ENCODE data around the gene KRT35.

Gene KRT35

DNA sequence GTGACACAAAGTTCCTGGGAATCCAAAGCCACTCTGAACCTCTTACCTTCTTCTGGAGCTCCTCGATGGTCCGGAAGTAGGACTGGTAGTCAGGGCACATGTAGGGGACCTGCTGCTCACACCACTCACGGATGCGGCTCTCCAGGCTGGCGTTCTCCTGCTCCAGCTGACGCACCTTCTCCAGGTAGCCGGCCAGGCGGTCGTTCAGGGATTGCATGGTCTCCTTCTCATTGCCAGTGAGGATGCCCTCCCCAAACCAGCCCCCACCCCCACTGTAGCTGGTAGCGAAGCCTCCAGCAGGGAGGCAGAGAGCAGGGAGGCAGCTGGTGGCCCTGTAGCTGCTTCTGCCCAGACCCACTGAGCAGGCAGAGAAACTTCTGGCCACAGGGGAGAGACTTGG lies 370 bp downstream of the KRT35 start:
- DNase-seq (ENCODE audit: low spot score) = no peak
- in situ Hi-C loops (cut with MboI; ENCODE audit: low sequenced_read_pairs, unreplicated experiment) = no loop called here
- TF ChIP-seq CTCF (IDR thresholded peaks at IDR 0.05; ENCODE audit: borderline replicate concordance, control extremely low read depth, extremely low read depth, insufficient read depth, missing control alignments) = no peak

- no peak for DNase-seq (ENCODE audit: low spot score)
- no peak for TF ChIP-seq CTCF (IDR thresholded peaks at IDR 0.05; ENCODE audit: borderline replicate concordance, control extremely low read depth, extremely low read depth, insufficient read depth, missing control alignments)
- in situ Hi-C loops (cut with MboI; ENCODE audit: low sequenced_read_pairs, unreplicated experiment) = no loop called here
These were observed 815 bp downstream of the KRT35 start for GRCh38 chr17:41480136-41480535.

DNA sequence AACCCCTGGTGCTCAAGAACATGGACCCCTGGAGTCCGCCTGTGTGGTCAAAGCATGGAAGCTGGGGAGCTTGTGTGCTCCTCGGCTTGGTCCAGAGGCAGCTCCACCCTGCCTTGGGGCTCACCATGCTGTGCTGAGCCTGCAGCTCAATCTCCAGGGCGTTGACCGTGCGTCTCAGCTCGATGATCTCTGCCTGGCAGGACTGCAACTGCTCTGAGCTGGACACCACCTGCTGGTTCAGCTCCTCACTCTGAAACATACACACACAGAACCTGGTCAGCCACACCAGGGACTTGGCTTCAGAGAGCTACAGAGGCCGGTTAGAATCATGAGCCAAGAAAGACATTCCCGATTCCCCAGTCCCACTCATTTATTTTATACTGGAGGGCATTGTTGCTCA lies 2.7 kb downstream of the KRT35 start:
- in situ Hi-C loops (cut with MboI; ENCODE audit: low sequenced_read_pairs, unreplicated experiment) = loop anchor here (10.0 kb wide), 1 partner anchor 57 kb away; no protein-coding TSS in a partner anchor
- TF ChIP-seq CTCF (IDR thresholded peaks at IDR 0.05; ENCODE audit: borderline replicate concordance, control extremely low read depth, extremely low read depth, insufficient read depth, missing control alignments) = no peak
- DNase-seq (ENCODE audit: low spot score) = no peak

DNA sequence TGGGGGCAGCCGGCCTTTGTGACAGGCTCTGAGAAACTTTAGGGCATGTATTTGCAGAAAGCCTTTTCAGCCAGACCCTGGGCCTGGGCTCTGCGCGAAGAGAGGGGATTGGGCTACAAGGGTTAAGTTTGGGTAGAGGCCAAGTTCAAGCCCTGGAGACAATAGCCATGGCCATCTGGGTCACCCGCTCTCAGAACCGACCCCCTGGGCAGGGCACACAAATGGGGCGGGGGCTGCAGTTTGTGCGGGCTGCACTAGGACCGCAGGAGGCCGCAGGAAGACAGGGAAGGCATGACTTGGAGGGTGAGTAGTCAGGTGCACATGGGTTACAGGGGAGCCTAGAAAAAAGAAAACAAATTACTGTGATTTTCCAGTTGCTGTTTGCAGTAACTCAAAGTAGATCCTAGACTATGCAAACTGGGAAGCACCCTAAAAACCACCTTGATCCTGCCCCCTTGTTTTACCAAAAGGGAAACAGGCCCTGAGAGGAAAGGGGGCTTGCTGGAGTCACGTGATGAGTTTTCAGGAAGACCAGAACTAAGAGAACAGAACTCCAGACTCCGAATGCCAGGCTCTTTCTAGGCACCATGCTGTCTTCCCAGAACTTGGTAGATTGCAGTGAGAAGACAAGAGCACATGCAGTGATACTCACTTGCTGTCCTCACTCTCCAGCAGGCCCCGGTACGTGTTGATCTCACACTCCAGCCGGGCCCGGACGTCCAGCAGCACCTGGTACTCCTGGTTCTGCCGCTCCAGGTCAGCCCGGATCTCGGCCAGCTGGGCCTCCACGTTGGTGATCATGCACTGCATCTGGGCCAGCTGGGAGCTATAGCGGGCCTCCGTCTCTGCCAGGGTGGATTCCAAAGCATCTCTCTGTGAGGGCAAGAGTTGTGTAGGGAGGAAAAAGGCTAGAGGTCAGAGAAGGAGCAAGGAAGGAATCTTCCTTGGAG lies 3.8 kb downstream of the KRT35 start:
- in situ Hi-C loops (cut with MboI; ENCODE audit: low sequenced_read_pairs, unreplicated experiment) = loop anchor here (10.0 kb wide), 1 partner anchor 58 kb away; no protein-coding TSS in a partner anchor
- TF ChIP-seq CTCF (IDR thresholded peaks at IDR 0.05; ENCODE audit: borderline replicate concordance, control extremely low read depth, extremely low read depth, insufficient read depth, missing control alignments) = no peak
- DNase-seq (ENCODE audit: low spot score) = no peak

DNA sequence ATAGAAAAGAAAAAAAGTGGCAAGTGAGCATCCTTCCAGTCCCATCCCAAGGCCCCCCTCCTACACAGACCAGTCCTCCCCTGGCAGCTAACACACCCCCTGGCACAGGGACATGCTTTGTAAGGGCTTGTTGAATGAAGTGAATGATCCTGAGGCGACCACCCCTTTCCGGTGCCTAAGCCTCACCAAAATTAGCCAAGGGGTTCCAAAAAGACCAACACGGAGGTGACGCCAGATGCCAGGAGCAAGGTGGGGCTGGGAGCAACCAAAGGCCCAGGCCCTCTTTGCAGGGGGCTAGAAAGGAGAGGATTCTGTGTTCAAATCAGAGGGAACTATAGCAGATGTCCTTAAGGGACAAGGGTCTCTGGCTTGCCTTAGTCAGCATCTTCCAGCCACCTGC lies 5.5 kb downstream of the KRT35 start:
- DNase-seq (ENCODE audit: low spot score) = no peak
- in situ Hi-C loops (cut with MboI; ENCODE audit: low sequenced_read_pairs, unreplicated experiment) = loop anchor here (10.0 kb wide), 1 partner anchor 59 kb away; no protein-coding TSS in a partner anchor
- no peak for TF ChIP-seq CTCF (IDR thresholded peaks at IDR 0.05; ENCODE audit: borderline replicate concordance, control extremely low read depth, extremely low read depth, insufficient read depth, missing control alignments)

GRCh38 chr17:41474863-41475262 lies 6.1 kb downstream of the KRT35 start:
- DNase-seq (ENCODE audit: low spot score) = no peak
- TF ChIP-seq CTCF (IDR thresholded peaks at IDR 0.05; ENCODE audit: borderline replicate concordance, control extremely low read depth, extremely low read depth, insufficient read depth, missing control alignments) = no peak
- in situ Hi-C loops (cut with MboI; ENCODE audit: low sequenced_read_pairs, unreplicated experiment) = loop anchor here (10.0 kb wide), 1 partner anchor 60 kb away; no protein-coding TSS in a partner anchor
